Subcutaneous abdominal adipose tissue (tissue), 5 donors: ENCODE measurements around the gene EOMES.
A peak's percentile ranks its signal among the peaks of the same experiment; 100 is the strongest.

Experiments
- H3K27ac ChIP-seq: one replicate; pipeline ENCODE4 v1.7.0; 2013; ENCODE audit warnings: low read depth, mild to moderate bottlenecking, inconsistent platforms, low read length, moderate library complexity
- H3K27me3 ChIP-seq, 5 donors: one replicate each; pipeline ENCODE4 v1.7.0; 2013; ENCODE audit warnings: low read length in 5 of 5, inconsistent platforms in 1 of 5; ENCODE audit not compliant: control insufficient read depth in 5 of 5, insufficient read depth in 4 of 5
- H3K36me3 ChIP-seq, 5 donors: one replicate each; pipeline ENCODE4 v1.7.0; 2013; ENCODE audit warnings: low read length in 5 of 5; ENCODE audit not compliant: control insufficient read depth in 5 of 5, insufficient read depth in 5 of 5
- H3K4me1 ChIP-seq, 5 donors: one replicate each; pipeline ENCODE4 v1.7.0; 2013; ENCODE audit warnings: low read length in 5 of 5, mild to moderate bottlenecking in 3 of 5, moderate library complexity in 1 of 5; ENCODE audit not compliant: control insufficient read depth in 5 of 5, insufficient read depth in 5 of 5
- H3K4me3 ChIP-seq, 5 donors: one replicate each; pipeline ENCODE4 v1.7.0; 2013; ENCODE audit warnings: low read length in 5 of 5, low read depth in 1 of 5
- H3K9ac ChIP-seq, 5 donors: one replicate each; pipeline ENCODE4 v1.7.0; 2013; ENCODE audit warnings: low read length in 5 of 5, mild to moderate bottlenecking in 4 of 5, moderate library complexity in 3 of 5
- H3K9me3 ChIP-seq, 5 donors: one replicate each; pipeline ENCODE4 v1.7.0; 2013; ENCODE audit warnings: low read length in 5 of 5; ENCODE audit not compliant: control insufficient read depth in 5 of 5
- donor health status: healthy.
- donor health status: healthy.
- donor health status: healthy.
- donor health status: healthy.
- donor health status: healthy.

EOMES gene

DNA sequence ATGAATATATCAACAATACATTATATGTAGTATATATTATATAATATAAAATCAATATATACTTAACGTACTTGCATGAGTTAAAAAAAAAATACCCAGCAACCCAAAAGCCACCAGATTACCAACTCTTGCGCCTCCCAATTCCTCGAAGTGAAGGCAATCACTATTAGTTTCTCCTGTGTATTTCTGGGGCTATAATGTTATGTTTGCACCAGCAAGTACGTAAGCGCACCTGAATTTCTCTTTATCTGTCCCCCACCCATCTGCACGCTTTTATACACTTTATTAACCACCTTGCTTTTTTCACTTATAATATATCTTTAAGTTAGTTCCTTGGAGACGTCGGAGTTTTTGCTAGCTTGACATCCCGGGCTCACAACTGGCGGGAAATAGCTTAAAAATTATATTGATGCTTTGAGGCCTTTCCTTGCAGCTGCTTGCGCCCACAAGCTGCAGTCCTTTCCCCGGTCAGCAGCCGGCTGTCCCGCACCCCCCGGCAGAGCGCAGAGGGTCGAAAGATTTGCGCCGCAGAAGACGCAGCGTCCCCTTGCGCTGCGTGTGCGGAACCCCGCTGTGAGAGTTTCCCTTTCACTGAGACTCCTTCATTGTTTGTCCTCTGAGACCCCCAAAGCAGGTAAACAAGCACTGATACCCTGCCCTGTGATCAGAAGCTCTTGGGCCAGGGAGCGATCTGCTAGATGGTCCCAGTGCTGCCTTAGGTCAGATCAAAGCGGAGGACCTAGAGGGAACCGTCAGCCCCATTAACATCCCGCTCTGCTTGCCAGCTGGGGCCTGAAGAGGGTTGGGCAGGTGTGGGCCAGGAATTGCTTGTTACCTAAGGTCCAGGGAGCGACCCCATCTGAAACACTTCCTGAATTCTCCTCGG, 8.9 kb upstream of the EOMES start:
- no peak overlapping the region for H3K9ac ChIP-seq
- H3K27me3 ChIP-seq, result peaks cover 36 to 53% (median 48%) of the 10 kb centered on the region in 5 donors
- H3K36me3 ChIP-seq, result no peaks in the 10 kb centered on the region
- no peak overlapping the region for H3K4me3 ChIP-seq
- no peaks in the 10 kb centered on the region for H3K9me3 ChIP-seq
- peaks cover 2 to 27% (median 22%) of the 10 kb centered on the region in 5 donors for H3K4me1 ChIP-seq
- H3K27ac ChIP-seq, result no peak overlapping the region

DNA sequence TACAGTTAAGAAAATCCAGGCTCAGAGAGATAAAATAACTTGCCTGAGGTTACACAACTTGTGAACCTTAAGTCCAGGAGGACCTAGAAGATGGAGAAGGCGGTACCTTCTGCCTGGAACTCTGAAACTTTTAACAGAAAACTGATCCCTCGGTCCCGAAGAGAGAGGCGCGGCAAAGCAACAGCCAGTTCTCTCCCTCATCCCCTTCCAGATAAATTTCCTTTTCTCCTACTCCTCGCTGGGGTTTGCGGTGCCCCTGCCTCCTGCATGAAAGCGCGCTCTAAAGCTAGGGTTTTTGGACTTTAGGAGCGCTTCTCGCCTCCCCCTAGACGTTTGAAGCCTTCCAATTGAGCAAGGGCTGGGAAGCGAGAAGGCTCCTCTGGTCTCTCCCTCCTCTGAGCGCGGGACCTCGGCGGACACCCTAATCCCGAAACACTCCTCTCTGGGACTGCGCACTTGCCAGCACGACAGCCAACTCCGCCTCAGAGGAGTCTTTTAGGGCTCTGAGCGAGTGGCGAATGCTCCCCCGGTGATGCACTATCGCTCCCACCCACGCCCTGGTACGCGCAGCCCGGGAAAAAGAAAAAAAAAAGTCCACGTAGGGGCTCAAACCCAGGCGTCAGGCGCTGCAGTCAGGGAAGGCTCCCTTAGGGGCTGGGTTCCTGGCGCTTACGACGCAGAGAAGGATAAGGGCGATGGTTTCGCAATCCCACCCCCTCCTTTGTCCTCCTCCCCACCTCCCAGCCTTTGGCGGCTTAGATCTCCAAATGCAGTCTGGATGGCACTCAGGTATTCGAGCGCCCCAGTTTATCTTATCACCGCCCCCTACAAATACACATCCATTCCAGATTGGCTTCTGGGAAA, 7.9 kb upstream of the EOMES start:
- H3K4me3 ChIP-seq, result peak overlapping the region; percentile 1 to 41 (median 37)
- H3K36me3 ChIP-seq, result no peaks in the 10 kb centered on the region
- no peaks in the 10 kb centered on the region for H3K9me3 ChIP-seq
- H3K9ac ChIP-seq, result no peak overlapping the region
- peaks cover 2 to 27% (median 22%) of the 10 kb centered on the region in 5 donors for H3K4me1 ChIP-seq
- no peak overlapping the region for H3K27ac ChIP-seq
- peaks cover 43 to 63% (median 56%) of the 10 kb centered on the region in 5 donors for H3K27me3 ChIP-seq

DNA sequence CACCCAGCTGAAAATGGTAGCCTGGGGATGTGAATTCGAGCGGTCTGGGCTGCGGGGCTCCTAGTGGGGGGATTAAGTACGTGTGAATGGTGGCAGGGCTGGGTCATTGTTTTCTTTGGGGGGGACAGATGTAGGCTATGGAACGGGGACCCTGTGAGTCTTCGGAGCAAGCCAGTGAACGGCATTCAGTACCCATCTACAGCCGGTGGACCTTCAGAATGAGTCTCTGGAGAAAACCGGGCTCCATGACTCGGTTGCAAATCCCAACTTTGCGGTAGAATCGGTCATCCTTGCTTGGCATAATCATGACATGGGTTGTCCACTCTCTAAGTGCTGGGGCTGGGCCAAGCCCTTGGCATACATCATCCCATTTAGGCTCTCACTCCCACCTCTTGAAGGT, 7.2 kb upstream of the EOMES start:
- Histone ChIP-seq H3K27ac (no peak overlapping the region), H3K27me3 (peaks cover 47 to 69% (median 61%) of the 10 kb centered on the region in 5 donors), H3K9me3 (no peaks in the 10 kb centered on the region), H3K9ac (no peak overlapping the region), H3K4me3 (no peak overlapping the region), H3K4me1 (peaks cover 2 to 29% (median 22%) of the 10 kb centered on the region in 5 donors), H3K36me3 (no peaks in the 10 kb centered on the region)

DNA sequence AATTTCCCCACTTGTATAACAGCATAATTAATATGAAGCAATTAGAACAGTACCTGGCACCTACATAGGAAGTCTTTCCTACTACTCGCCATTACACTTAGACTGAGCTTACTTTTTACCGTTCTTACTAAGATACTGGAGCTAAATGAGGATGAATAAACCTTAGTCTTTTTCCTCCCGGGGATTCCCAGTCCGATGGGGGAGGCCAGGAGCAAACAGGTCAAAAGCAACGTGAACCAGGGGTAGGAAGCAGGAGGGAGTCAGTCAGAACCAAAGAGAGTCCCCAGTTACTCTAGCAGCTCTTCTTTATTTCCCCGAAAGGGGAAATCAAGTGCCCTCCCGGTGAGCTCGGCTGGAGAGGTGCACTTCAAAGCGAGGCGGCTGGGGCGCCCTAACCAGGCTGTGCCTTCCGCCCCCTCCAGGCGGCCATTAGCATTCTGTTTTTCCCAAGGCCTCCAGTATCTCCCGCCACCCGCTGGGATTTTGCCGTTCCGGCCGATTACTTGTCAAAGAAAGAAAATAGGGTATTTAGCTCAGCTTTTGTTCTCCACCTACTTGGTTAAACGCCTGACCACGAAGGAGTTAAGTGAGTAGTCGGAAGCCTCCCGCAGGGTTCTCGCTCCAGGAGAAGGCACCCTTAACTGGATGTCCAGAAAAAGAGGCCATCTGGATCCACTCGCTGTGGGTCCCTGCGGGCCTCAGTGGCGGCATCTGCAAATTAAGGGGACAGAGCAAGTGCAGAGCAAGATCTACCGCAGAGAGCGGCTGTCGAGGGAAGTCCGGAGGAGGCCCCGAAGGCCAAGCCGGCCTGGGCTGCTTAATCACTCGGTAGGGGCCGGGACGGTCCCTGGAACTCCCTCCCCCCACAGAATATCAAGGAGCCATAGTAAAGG, 6.3 kb upstream of the EOMES start:
- no peaks in the 10 kb centered on the region for H3K9me3 ChIP-seq
- H3K27me3 ChIP-seq, result peaks cover 56 to 78% (median 69%) of the 10 kb centered on the region in 5 donors
- H3K4me3 ChIP-seq, result peak overlapping the region in 4 of 5 donors; percentile 21 to 48 (median 45)
- no peaks in the 10 kb centered on the region for H3K36me3 ChIP-seq
- H3K27ac ChIP-seq, result no peak overlapping the region
- H3K9ac ChIP-seq, result peak overlapping the region in 1 of 5 donors; percentile 13
- peaks cover 2 to 38% (median 29%) of the 10 kb centered on the region in 5 donors for H3K4me1 ChIP-seq

DNA sequence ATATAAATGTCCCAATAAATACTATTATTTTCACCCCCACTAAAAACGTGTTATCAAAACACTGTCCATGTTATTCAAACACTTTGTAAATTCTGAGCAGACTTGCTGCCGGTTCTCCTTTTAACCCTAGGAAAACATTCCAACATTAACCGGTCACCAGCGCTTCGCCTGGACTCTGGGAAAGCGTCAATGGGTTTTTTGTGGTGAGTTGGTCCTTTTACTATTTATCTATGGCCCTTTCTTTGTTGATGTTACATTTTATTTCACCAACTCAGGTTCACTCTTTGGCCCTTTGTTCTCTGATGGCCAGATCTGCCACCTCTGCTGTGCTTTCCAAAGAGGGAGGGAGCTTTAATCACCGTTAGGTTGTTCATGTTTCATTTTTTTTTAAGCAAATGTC, 4.1 kb upstream of the EOMES start:
- Histone ChIP-seq H3K27me3 (peaks cover 67 to 87% (median 79%) of the 10 kb centered on the region in 5 donors), H3K4me1 (peaks cover 2 to 58% (median 48%) of the 10 kb centered on the region in 5 donors), H3K4me3 (no peak overlapping the region), H3K36me3 (no peaks in the 10 kb centered on the region), H3K9me3 (no peaks in the 10 kb centered on the region), H3K27ac (no peak overlapping the region), H3K9ac (no peak overlapping the region)

DNA sequence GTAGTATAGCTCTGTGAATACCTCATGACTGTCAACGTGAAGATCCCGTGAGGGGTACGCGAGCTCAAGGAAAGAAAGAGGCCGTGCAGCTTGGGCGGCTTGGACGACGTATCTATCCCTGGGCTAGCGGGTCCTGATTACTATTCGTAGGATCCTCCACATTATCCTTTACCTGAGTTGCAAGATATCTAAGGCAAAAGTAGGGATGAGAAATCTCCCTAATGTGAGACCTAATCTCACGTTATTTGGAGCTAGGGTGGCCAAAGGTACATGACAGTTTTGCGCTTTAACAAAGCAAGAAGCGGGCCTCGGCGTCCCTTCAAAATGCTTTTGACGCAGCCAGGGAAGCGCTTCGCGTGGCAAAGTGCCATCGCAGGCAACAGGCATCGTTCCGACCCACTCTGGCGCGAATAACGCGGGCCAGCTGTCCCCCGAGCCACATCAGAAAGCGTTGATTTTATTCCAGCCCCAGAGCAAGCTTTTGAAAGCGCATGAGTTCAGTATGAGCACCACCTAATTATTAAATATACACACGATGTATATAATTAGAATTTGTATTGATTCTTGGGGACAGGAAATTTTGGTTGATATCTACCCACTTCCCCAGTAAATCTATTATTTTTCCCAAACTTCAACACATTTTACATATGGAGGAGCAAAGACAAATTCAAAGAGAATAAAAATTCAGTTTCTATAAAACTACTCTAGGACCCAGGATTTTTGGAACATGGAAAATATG, 2.5 kb upstream of the EOMES start:
- Histone ChIP-seq H3K4me3 (no peak overlapping the region), H3K4me1 (peaks cover 2 to 52% (median 46%) of the 10 kb centered on the region in 5 donors)

GRCh38 chr3:27723815-27724458, 1.8 kb upstream of the EOMES start:
- no peak overlapping the region for H3K27ac ChIP-seq
- H3K27me3 ChIP-seq, result peaks cover 56 to 78% (median 72%) of the 10 kb centered on the region in 5 donors
- H3K9ac ChIP-seq, result no peak overlapping the region
- no peaks in the 10 kb centered on the region for H3K36me3 ChIP-seq
- no peaks in the 10 kb centered on the region for H3K9me3 ChIP-seq
- peak overlapping the region; percentile 28 to 64 (median 43) for H3K4me3 ChIP-seq
- peaks cover 2 to 45% (median 45%) of the 10 kb centered on the region in 5 donors for H3K4me1 ChIP-seq

More for the DNA sequence above, 2.5 kb upstream of the EOMES start:
- Histone ChIP-seq H3K27me3 (peaks cover 62 to 84% (median 75%) of the 10 kb centered on the region in 5 donors), H3K9me3 (no peaks in the 10 kb centered on the region), H3K36me3 (no peaks in the 10 kb centered on the region), H3K9ac (no peak overlapping the region), H3K27ac (no peak overlapping the region)

- Histone ChIP-seq H3K4me3 (peak overlapping the region; percentile 28 to 64 (median 43)), H3K4me1 (peaks cover under 1 to 40% (median 40%) of the 10 kb centered on the region in 5 donors), H3K27me3 (peaks cover 51 to 73% (median 67%) of the 10 kb centered on the region in 5 donors), H3K9me3 (no peaks in the 10 kb centered on the region), H3K9ac (no peak overlapping the region), H3K27ac (no peak overlapping the region), H3K36me3 (no peaks in the 10 kb centered on the region)
These were observed 1.3 kb upstream of the EOMES start for GRCh38 chr3:27723456-27723814.
